ENCODE measurements around the gene LYG2.
"Not testable (repeated sequence)": the region's sequence is repeated elsewhere in the genome, so short reads cannot be mapped to it uniquely, and the experiment has no call there.

The LYG2 gene

DNA sequence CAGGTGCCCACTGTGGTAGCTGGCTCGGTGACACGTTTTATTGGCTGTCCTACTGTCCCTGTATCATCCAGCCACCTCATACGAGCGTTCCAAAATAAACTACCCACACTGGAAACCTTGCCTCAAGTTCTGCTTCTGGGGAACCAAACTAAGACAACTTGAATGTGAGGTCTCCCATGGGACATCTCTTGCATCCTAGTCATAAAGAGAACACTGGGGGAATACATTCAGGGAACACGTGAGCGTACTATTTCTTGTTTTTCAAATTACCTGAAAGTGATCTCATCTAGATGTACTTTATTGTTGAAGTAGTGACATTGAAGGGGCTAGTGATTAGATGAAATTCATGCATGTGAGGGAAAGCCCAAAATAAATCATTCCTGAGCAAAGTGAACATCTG lies 15.0 kb downstream of the LYG2 start:
- TF ChIP-seq, protein P1, sequence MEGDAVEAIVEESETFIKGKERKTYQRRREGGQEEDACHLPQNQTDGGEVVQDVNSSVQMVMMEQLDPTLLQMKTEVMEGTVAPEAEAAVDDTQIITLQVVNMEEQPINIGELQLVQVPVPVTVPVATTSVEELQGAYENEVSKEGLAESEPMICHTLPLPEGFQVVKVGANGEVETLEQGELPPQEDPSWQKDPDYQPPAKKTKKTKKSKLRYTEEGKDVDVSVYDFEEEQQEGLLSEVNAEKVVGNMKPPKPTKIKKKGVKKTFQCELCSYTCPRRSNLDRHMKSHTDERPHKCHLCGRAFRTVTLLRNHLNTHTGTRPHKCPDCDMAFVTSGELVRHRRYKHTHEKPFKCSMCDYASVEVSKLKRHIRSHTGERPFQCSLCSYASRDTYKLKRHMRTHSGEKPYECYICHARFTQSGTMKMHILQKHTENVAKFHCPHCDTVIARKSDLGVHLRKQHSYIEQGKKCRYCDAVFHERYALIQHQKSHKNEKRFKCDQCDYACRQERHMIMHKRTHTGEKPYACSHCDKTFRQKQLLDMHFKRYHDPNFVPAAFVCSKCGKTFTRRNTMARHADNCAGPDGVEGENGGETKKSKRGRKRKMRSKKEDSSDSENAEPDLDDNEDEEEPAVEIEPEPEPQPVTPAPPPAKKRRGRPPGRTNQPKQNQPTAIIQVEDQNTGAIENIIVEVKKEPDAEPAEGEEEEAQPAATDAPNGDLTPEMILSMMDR (IDR thresholded peaks at IDR 0.05; ENCODE audit: low read depth, low read length), result no peak
- no peak for DNase-seq (ENCODE audit: low read depth, low spot score)
- no peak overlapping the region for H3K4me3 ChIP-seq (ENCODE audit: low read depth, low read length)
- in situ Hi-C loops (cut with HindIII; ENCODE audit: low sequenced_read_pairs), result no loop called here

DNA sequence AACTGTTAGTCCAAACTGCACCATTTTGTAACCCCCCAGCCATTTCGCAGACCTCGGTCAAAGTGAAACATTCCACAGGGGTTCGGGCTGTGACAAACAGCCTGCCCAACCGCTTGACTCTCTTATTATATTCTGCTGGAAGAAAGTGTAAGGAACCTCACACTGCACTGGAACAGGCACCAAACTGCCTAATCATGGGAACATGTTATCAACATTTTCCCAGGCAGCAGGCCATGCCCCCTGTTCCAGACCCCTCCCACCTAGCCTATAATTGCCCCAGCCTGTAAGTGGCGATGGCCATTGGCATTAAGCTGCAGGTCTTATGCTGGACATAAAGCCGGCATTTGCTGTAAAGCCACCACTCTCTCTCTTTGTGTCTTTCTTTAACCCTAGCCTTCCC lies 16.9 kb downstream of the LYG2 start:
- no peak for DNase-seq (ENCODE audit: low read depth, low spot score)
- H3K4me3 ChIP-seq (ENCODE audit: low read depth, low read length), result no peak overlapping the region
- in situ Hi-C loops (cut with HindIII; ENCODE audit: low sequenced_read_pairs), result no loop called here
- TF ChIP-seq, protein P1 (IDR thresholded peaks at IDR 0.05; ENCODE audit: low read depth, low read length), result no peak

DNA sequence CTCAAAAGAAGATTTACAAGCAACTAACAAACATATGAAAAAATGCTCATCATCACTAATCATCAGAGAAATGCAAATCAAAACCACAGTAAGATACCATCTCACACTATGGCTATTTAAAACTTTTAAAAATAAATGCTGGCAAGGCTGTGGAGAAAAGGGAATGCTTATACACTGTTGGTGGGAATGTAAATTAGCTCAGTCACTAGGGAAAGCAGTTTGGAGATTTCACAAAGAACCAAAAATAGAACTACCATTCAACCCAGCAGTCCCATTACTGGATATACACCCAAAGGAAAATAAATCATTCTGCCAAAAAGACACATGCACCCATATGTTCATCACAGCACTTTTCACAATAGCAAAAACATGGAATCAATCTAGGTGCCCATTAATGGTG lies 22.3 kb downstream of the LYG2 start:
- H3K4me3 ChIP-seq (ENCODE audit: low read depth, low read length); in situ Hi-C loops (cut with HindIII; ENCODE audit: low sequenced_read_pairs); DNase-seq (ENCODE audit: low read depth, low spot score): not testable (repeated sequence)

DNA sequence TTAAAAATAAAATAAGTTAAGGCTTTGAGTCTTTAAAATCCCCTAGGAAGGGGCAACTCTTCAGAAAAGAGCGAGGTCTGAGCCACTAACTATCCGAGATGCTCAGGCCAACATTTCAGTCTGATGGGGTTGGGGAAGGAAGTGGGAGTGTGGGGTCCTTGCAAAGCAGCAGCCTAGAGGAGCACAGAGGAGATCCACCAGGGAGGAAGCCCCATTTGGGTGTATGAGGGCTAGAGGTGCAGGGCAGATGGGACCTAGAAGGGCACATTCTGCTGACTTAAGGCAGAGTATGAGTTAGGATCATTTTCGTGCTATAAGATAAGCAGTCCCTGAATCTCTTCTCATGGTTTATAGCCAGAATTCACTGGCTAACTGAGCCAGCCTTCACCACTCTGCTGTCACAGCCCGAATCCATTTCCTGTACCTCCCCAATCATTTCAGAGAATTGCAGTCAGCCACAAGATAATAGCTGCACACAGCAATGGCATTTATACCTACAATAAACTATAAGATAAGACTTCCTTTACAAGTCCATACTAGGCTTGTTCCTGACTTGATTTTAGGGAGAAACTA lies 37.5 kb downstream of the LYG2 start:
- in situ Hi-C loops (cut with HindIII; ENCODE audit: low sequenced_read_pairs), result no loop called here
- H3K4me3 ChIP-seq (ENCODE audit: low read depth, low read length), result no peak overlapping the region
- no peak for DNase-seq (ENCODE audit: low read depth, low spot score)
- TF ChIP-seq, protein P1 (IDR thresholded peaks at IDR 0.05; ENCODE audit: low read depth, low read length), result no peak

DNA sequence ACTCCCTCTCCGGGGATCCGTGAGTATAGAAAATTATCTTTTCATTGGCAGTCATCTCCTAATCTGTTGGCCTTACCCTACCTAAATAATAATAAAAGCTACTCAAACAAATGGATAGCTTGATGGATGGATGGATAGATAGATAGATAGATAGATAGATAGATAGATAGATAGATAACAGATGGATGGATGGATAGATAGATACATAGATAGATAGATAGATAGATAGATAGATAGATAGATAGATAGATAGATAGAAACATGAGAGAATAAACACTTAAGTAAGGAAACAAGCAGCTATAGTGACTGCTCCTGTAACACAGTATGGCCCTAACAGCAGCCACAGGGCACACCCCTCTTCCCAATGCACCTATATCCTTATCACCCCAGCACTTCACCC lies 39.4 kb downstream of the LYG2 start:
- in situ Hi-C loops (cut with HindIII; ENCODE audit: low sequenced_read_pairs), result no loop called here
- H3K4me3 ChIP-seq (ENCODE audit: low read depth, low read length), result no peak overlapping the region
- DNase-seq (ENCODE audit: low read depth, low spot score), result no peak
- TF ChIP-seq, protein P1 (IDR thresholded peaks at IDR 0.05; ENCODE audit: low read depth, low read length), result no peak

DNA sequence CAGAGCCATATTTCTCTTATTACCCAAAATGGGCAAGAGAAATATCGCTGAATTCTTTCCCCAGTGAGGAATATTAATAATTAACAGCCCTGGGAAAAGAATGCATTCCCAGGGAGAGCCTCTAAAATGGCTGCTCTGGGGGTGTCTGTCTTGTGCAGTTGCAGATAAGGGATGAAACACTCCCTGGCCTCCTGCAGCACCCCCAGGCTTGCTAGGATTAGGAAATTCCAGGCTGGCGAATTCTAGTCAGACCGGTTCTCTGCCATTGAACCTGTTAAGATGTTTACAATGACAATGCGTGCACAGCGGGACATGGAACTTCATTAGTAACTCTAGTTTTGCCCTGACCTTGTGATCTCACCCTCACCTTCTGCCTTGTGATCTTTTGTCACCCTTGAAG lies 50.0 kb downstream of the LYG2 start:
- TF ChIP-seq, protein P1 (IDR thresholded peaks at IDR 0.05; ENCODE audit: low read depth, low read length), result no peak
- in situ Hi-C loops (cut with HindIII; ENCODE audit: low sequenced_read_pairs), result no loop called here
- DNase-seq (ENCODE audit: low read depth, low spot score), result no peak

DNA sequence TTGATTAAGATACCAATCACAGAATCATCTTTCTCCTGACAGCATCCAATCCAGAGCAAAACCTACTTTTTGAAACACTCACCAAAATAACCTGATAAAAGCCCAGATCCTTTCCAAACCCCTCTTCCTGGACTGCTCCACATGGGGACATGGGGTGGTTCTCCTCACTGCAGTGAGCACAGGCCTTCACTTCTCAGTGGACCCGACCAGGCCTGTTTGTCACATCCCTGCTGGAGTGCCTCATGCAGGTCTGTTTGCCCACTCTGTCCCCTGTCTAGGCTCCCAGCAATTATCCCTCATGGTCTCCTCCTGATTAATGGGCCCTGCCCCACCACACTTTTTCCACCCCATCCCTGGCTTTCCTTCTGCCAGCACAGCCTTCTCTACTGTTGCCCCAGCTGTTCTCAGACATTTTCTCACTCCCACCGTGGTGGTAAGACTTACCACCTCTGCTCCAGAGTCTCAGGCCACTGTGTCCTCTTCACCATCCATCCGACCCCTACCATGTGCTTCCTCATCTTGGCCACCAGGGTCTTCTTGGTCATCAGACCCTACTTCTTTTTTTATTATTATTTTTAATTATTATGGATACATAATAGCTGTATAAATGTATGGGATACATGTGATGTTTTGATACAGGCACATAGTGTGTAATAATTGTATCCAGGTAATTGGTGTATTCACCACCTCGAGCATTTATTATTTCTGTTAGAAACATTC lies 53.3 kb downstream of the LYG2 start:
- in situ Hi-C loops (cut with HindIII; ENCODE audit: low sequenced_read_pairs), result no loop called here
- DNase-seq (ENCODE audit: low read depth, low spot score), result no peak
- TF ChIP-seq, protein P1 (IDR thresholded peaks at IDR 0.05; ENCODE audit: low read depth, low read length), result peak; percentile 17
- H3K4me3 ChIP-seq (ENCODE audit: low read depth, low read length), result no peak overlapping the region

More for the DNA sequence above, 50.0 kb downstream of the LYG2 start:
- no peak overlapping the region for H3K4me3 ChIP-seq (ENCODE audit: low read depth, low read length)
